Measurements from ENCODE around the gene RBBP6.
"Not testable (repeated sequence)": the region's sequence is repeated elsewhere in the genome, so short reads cannot be mapped to it uniquely, and the experiment has no call there.

RBBP6 gene, protein sequence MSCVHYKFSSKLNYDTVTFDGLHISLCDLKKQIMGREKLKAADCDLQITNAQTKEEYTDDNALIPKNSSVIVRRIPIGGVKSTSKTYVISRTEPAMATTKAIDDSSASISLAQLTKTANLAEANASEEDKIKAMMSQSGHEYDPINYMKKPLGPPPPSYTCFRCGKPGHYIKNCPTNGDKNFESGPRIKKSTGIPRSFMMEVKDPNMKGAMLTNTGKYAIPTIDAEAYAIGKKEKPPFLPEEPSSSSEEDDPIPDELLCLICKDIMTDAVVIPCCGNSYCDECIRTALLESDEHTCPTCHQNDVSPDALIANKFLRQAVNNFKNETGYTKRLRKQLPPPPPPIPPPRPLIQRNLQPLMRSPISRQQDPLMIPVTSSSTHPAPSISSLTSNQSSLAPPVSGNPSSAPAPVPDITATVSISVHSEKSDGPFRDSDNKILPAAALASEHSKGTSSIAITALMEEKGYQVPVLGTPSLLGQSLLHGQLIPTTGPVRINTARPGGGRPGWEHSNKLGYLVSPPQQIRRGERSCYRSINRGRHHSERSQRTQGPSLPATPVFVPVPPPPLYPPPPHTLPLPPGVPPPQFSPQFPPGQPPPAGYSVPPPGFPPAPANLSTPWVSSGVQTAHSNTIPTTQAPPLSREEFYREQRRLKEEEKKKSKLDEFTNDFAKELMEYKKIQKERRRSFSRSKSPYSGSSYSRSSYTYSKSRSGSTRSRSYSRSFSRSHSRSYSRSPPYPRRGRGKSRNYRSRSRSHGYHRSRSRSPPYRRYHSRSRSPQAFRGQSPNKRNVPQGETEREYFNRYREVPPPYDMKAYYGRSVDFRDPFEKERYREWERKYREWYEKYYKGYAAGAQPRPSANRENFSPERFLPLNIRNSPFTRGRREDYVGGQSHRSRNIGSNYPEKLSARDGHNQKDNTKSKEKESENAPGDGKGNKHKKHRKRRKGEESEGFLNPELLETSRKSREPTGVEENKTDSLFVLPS (N-terminal part only)

DNA sequence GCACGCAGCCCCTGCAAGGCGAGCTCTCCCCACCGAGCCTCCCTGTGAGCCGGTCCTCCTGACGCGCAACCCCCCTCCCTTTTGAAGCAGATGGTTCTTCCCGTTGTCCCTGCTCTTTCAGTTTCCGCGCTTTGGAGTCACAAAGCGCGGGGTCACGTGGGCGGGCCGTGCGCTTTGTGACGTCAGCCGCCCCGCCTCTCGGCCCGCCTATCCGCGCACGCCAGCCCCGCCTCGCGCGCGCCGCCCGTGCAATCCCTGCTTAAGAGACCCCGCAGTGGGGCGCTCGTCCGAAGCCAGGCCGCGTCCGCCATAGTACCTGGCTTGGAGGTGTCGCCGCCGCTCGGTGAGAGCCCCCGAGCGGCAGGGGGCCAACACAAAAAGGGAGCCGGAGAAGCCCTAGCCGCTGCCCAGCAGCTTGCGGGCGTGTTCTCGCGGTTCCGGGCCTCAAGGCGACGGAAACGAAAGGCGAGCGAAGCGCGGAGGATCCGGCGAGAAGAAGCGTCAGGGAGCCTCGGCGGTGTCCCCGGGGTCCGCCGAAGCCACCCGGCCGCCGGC lies at the start of gene RBBP6:
Gene RBBP6, plus strand, starts transcription at position 272 of the 555 bp plus-strand sequence. CDS start 1,061 bp downstream, outside the sequence.
- DNase-seq (ENCODE audit: low spot score) = peak; percentile 52

GRCh38 chr16:24490866-24491265 lies 48.5 kb upstream of the RBBP6 start:
- DNase-seq (ENCODE audit: low spot score) = no peak

- no peak for DNase-seq (ENCODE audit: low spot score)
Measured at GRCh38 chr16:24491731-24492130, 47.6 kb upstream of the RBBP6 start.

DNA sequence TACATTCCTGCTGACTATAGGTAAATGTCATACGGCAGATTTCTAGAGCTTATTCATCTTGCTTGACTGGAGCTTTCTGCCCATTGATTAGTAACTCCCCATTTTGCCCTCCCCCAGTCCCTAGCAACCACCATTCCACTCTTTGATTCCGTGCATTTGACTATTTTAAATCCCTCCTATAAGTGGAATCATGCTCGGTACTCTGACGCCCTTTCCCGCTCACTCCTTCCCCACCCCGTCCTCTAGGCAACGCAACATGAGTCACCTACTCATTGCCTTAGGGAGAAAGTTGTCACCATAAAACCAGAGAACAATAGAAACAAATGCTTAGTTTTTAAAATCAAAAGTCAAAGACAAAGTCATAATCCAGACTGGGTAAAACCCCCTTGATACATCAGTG lies 45.5 kb upstream of the RBBP6 start:
- DNase-seq (ENCODE audit: low spot score) = no peak

DNA sequence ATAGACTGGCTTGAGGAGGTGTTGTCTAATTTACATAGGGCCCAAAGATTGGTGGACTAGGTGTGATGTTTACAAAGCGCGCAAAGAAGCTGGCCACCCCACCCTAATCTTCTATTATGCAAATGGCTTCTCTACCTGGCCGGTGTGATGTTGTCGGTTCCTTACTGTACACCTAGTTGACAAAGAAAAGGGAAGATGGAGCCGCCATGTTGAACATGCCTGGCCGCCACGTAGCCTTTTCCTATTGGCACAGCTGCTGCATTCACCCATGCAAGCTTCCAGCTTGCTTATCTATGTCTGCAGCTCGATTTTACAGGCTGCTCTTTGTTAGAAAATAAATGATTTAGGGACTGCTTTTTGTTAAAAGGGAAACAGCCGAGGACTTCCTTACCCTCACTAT lies 44.2 kb upstream of the RBBP6 start:
- not testable (repeated sequence) for DNase-seq (ENCODE audit: low spot score)

DNA sequence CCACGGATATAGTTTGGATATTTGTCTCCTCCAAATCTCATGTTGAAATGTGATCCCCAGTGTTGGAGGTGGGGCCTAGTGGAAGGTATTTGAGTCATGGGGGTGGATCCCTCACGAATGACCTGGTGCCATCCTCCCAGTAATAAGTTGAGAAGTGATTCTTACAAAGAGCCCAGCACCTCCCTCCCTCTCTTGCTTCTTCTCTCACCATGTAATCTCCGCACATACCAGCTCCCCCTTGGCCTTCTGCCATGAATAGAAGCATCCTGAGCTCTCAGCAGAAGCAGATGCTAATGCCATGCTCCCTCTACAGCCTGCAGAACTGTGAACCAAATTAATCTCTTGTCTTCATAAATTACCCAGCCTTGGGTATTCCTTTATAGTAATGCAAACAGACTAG lies 41.9 kb upstream of the RBBP6 start:
- no peak for DNase-seq (ENCODE audit: low spot score)

- DNase-seq (ENCODE audit: low spot score) = peak; percentile 13
Measured at GRCh38 chr16:24499193-24499814, 40.1 kb upstream of the RBBP6 start.

GRCh38 chr16:24504472-24505345 lies 34.7 kb upstream of the RBBP6 start:
- peak; percentile 41 for DNase-seq (ENCODE audit: low spot score)

- no peak for DNase-seq (ENCODE audit: low spot score)
Measured at GRCh38 chr16:24505959-24506358, 33.4 kb upstream of the RBBP6 start.

DNA sequence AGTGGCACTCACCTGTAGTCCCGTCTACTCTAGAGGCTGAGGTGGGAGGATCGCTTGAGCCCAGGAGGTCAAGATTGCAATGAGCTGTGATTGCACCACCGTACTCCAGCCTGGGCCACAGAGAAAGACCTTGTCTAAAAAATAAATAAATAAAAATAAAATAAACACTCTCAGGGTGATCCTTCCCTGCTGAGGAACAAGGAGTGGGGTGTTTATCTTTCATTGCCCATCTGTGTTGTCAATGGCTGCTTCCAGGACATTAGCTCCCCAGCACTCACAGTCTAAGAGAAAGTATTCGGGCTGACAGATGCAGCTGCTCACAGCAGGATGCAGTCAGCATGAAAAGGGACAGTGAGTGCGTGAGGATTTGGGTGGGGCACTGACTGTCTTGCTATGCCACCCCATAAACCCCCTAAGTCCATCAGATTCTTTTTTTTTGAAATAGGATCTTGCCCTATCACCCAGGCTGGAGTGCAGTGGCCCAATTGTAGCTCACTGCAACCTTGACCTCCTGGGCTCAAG lies 31.3 kb upstream of the RBBP6 start:
- no peak for DNase-seq (ENCODE audit: low spot score)

DNA sequence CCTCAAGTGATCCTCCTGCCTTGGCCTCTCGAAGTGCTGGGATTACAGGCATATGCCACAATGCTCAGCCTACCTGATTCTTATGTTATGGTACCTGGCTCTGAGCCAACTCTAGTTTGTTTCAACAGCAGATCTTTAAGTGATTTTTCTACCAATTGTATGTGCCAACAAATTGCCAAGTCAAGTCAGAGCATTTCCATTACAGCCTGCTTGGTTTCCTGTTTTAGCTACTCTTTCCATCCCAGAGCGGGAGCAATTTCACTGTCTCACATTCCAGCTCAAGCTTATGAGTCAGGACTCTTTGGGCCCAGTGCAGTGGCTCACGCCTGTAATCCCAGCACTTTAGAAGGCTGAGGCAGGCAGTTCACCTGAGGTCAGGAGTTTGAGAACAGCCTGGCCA lies 30.8 kb upstream of the RBBP6 start:
- no peak for DNase-seq (ENCODE audit: low spot score)

DNA sequence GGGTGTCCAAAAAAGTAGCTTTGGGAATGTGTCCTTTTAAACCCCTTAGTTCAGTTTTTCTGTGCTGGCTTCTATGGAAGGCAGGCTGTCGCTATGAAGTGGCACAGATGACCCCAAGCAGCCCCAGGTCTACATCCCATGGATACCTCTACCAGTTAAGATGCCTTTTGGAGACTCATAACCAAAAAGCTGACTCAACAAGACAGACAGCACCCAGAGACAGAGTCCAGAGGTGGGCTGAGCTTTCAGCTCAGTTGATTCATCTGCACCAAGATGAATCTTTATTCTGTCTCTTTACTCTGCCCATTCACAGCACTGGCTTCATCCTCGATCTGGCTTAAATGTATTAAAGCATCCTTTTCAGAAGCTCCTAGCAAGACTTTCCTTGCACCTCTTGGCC lies 29.8 kb upstream of the RBBP6 start:
- no peak for DNase-seq (ENCODE audit: low spot score)

GRCh38 chr16:24511174-24511573 lies 28.2 kb upstream of the RBBP6 start:
- DNase-seq (ENCODE audit: low spot score) = no peak

- DNase-seq (ENCODE audit: low spot score) = no peak
Measured at GRCh38 chr16:24511792-24512191, 27.6 kb upstream of the RBBP6 start.

DNA sequence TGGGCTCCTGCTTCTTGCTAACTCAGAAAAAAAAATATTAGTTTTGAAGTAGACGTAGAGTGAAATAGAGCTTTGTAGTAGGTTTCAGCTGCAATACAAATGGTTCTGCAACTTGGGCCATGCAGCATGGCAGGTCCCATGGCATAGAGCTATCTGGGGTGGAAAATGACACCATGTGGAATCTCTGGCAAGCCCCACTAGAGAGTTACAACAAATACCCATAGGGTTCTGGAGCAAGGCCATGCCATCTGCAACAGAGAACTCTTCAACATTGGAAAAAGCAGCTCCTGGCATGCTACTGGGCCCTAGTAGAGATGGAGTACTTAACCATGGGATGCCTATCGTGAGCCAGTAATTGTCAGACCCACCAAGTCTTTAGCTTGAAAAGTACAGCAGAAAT lies 25.3 kb upstream of the RBBP6 start:
- no peak for DNase-seq (ENCODE audit: low spot score)

DNA sequence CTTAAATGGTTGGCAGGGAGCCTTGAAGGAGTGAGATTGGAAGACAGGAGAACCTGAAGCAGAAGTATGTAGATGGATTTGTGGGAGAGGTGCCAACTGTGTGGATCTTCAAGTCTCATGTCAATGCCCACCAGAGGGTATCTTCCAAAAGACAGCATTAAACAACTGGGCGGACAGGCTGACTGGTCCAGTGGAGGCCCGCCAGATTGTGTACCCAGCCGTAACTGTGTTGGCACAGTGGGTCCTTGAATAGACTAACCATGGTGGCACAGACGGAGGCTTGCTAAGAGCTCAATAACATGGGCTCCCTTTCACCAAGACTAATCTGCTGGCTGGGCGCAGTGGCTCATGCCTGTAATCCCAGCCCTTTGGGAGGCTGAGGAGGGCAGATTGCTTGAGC lies 24.2 kb upstream of the RBBP6 start:
- DNase-seq (ENCODE audit: low spot score) = no peak

- DNase-seq (ENCODE audit: low spot score) = peak; percentile 58
Measured at GRCh38 chr16:24516900-24517669, 22.3 kb upstream of the RBBP6 start.

DNA sequence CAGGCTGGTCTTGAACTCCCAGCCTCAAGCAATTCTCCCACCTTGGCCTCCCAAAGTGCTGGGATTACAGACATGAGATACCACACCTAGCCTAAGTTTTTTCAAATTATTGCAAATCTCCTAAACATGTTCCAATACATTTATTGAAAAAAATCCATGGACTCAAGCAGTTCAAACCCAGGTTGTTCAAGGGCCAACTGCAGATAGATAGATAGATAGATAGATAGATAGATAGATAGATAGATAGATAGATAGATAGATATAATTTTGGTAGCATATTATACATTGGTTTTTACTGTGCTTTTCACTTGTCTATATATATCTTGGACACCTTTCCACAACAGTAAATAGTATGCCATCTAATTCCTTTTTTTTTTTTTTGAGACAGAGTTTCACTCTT lies 20.9 kb upstream of the RBBP6 start:
- DNase-seq (ENCODE audit: low spot score) = no peak

DNA sequence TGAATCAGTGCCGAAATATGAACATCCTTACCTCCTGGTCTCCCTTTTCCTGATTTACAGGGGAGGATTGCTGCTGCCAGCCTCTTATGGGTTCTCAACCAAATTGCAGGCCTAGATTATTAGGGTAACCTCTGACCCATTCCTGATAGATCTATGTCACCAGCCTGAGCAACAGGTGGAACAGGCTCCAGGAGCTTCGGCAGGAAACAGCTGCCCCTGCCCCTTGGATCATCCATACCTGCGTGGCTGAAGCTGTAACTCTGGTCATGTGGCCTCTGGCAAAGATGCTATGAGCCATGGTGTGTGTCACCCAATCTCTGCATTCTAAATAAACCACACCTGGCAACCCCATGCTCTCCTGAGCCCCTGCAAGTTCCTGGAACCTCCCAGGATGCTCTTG lies 18.4 kb upstream of the RBBP6 start:
- no peak for DNase-seq (ENCODE audit: low spot score)

DNA sequence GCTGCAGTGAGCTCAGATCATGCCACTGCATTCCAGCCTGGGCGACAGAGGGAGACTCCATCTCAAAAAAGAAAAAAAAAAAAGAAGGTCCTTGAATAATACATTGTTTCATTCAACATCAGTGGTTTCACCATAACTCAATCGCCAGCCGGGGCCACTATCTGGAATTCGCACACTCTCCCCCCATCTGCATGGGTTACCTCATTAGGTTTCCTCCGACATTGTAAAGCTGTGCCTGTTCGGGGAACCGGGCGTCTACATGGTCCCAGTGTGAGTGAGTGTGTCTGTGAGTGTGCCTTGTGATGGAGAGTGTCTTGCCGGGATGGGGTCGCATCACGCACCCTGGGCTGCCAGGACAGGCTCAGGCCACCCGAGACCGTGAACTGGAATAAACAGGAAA lies 16.6 kb upstream of the RBBP6 start:
- no peak for DNase-seq (ENCODE audit: low spot score)
